ENCODE results near the gene LGI2.

- no peak for TF ChIP-seq CTCF (conservative IDR thresholded peaks at IDR 0.05; ENCODE audit: low read depth, low read length)
- no peak for TF ChIP-seq EZH2 (IDR thresholded peaks at IDR 0.05; ENCODE audit: borderline replicate concordance, low read depth, low read length, poor library complexity, severe bottlenecking)
Observed at GRCh38 chr4:24967346-24967745, 63.4 kb downstream of the LGI2 start.

Measured in A673 (cell line).